Measurements from ENCODE around the gene OR5H14. TPM values are rescaled to one million over a fixed set of nuclear protein-coding genes. Genes with fewer than 3 reads are reported as not detected.

OR5H14 gene
- polyA plus RNA-seq, 1 donor: 0.02 TPM

GRCh38 chr3:98199020-98199419, 51.7 kb downstream of the OR5H14 start:
- no peak for DNase-seq

Other genes with a start within 250 kb of the OR5H14 start
- gene RIOX2, start 175.0 kb upstream of the OR5H14 start, polyA plus RNA-seq (ENCODE audit: insufficient read length): 39.6 TPM
- 0.03 TPM for gene GABRR3, start 112.2 kb upstream of the OR5H14 start, polyA plus RNA-seq (ENCODE audit: insufficient read length)
- gene OR5AC2, start 60.3 kb upstream of the OR5H14 start, polyA plus RNA-seq (ENCODE audit: insufficient read length): not detected
- 0.05 TPM for gene OR5H1, start 16.8 kb upstream of the OR5H14 start, polyA plus RNA-seq (ENCODE audit: insufficient read length)
- not detected for gene OR5H15, start 19.2 kb downstream of the OR5H14 start, polyA plus RNA-seq (ENCODE audit: insufficient read length)
- not detected for gene OR5H6, start 116.8 kb downstream of the OR5H14 start, polyA plus RNA-seq (ENCODE audit: insufficient read length)
- not detected for gene OR5H2, start 135.0 kb downstream of the OR5H14 start, polyA plus RNA-seq (ENCODE audit: insufficient read length)
- not detected for gene OR5K4, start 206.4 kb downstream of the OR5H14 start, polyA plus RNA-seq (ENCODE audit: insufficient read length)
- not detected for gene OR5K3, start 243.2 kb downstream of the OR5H14 start, polyA plus RNA-seq (ENCODE audit: insufficient read length)